PFSK-1 (cell line): Measurements from ENCODE around the gene PRDM8.

Experiments
- POLR2AphosphoS5 ChIP-seq: IDR thresholded peaks from 2 replicates; pipeline ENCODE4 v1.6.1; 2012; ENCODE audit warnings: low read depth, mild to moderate bottlenecking, control low read depth, low read length, moderate library complexity
- SIN3A ChIP-seq: IDR thresholded peaks from 2 replicates; pipeline ENCODE4 v1.6.1; 2012; ENCODE audit warnings: mild to moderate bottlenecking, low read length, moderate library complexity, borderline replicate concordance; ENCODE audit not compliant: insufficient read depth
- TAF1 ChIP-seq: IDR thresholded peaks from 2 replicates; pipeline ENCODE4 v1.6.1; 2012; ENCODE audit warnings: low read length, control low read depth, borderline replicate concordance; ENCODE audit not compliant: insufficient read depth
- TF ChIP-seq, protein P1 (sequence below), 2 experiments: IDR thresholded peaks; 2 replicates each; pipeline versions ENCODE4 v1.6.1 to v1.8.0; 2011 to 2012; ENCODE audit warnings: low read depth in 2 of 2, low read length in 2 of 2, control low read depth in 1 of 2, inconsistent platforms in 1 of 2, mild to moderate bottlenecking in 1 of 2, moderate library complexity in 1 of 2; ENCODE audit not compliant: insufficient read depth in 1 of 2

DNA sequence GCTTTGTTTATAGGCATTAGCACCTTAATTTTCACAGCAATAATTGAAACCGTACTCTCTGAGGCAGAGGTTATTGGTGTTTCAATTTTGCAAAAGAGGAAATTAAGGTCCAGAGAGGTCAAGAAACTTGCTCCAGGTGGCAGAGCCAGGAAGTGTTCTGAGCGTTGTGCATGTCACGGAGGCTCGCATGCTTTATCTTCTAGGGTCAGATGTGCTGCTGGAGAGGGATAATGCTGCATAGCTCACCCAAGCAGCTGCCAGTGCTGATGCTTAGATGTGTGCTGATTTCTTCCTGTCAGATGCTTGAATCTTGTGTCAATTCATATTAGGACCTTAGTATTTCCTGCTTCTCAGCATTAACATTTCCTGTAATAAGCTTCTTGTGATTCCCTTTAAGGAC lies 56.2 kb downstream of the PRDM8 start:
- TF ChIP-seq POLR2AphosphoS5 (no peak), TAF1 (no peak), SIN3A (no peak)
- TF ChIP-seq, protein P1, sequence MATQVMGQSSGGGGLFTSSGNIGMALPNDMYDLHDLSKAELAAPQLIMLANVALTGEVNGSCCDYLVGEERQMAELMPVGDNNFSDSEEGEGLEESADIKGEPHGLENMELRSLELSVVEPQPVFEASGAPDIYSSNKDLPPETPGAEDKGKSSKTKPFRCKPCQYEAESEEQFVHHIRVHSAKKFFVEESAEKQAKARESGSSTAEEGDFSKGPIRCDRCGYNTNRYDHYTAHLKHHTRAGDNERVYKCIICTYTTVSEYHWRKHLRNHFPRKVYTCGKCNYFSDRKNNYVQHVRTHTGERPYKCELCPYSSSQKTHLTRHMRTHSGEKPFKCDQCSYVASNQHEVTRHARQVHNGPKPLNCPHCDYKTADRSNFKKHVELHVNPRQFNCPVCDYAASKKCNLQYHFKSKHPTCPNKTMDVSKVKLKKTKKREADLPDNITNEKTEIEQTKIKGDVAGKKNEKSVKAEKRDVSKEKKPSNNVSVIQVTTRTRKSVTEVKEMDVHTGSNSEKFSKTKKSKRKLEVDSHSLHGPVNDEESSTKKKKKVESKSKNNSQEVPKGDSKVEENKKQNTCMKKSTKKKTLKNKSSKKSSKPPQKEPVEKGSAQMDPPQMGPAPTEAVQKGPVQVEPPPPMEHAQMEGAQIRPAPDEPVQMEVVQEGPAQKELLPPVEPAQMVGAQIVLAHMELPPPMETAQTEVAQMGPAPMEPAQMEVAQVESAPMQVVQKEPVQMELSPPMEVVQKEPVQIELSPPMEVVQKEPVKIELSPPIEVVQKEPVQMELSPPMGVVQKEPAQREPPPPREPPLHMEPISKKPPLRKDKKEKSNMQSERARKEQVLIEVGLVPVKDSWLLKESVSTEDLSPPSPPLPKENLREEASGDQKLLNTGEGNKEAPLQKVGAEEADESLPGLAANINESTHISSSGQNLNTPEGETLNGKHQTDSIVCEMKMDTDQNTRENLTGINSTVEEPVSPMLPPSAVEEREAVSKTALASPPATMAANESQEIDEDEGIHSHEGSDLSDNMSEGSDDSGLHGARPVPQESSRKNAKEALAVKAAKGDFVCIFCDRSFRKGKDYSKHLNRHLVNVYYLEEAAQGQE (IDR thresholded peaks at IDR 0.05; ENCODE audit: insufficient read depth in 1 of 2, low read depth in 2 of 2, low read length in 2 of 2): no peak
